HG02981 (cell line): ENCODE data around the gene USP22.
"Not testable (repeated sequence)": the region's sequence is repeated elsewhere in the genome, so short reads cannot be mapped to it uniquely, and the experiment has no call there.

Experiments
- ATAC-seq: cut with Tn5 transposase; IDR thresholded peaks from one replicate; pipeline ENCODE4 v1.9.1; 2021; ENCODE audit warnings: mild to moderate bottlenecking, moderate library complexity; ENCODE audit not compliant: unreplicated experiment

Gene USP22

GRCh38 chr17:20989991-20990855, 52.6 kb downstream of the USP22 start:
- ATAC-seq, result no peak

- ATAC-seq, result no peak
These were observed 53.3 kb downstream of the USP22 start for GRCh38 chr17:20989481-20989880.

GRCh38 chr17:20988896-20989295, 53.9 kb downstream of the USP22 start:
- ATAC-seq, result no peak

- no peak for ATAC-seq
These were observed 54.7 kb downstream of the USP22 start for GRCh38 chr17:20988001-20988636.

DNA sequence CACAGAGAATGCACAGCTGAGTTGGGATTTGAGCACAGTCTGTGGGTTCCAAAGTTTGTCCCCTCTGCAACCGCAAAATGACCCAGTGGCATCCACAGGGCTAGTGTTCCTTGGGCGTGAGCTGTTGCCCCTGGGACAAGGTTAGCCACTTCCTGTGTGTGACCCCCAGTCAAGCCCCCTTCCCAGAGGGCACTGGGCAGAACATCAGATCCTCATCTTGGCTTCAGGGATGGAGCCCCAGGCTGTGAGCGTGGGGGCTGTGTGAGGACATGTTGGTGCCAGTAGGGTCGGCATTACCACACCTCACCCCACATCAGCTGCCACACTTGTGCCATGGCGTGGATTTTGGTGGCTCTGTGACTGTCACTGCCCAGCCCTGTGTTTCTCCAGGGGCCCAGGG, 55.3 kb downstream of the USP22 start:
- no peak for ATAC-seq

- ATAC-seq, result no peak
These were observed 55.9 kb downstream of the USP22 start for GRCh38 chr17:20986767-20987510.

- ATAC-seq, result no peak
These were observed 59.5 kb downstream of the USP22 start for GRCh38 chr17:20983359-20983637.

GRCh38 chr17:20982589-20983358, 60.0 kb downstream of the USP22 start:
- ATAC-seq, result no peak

DNA sequence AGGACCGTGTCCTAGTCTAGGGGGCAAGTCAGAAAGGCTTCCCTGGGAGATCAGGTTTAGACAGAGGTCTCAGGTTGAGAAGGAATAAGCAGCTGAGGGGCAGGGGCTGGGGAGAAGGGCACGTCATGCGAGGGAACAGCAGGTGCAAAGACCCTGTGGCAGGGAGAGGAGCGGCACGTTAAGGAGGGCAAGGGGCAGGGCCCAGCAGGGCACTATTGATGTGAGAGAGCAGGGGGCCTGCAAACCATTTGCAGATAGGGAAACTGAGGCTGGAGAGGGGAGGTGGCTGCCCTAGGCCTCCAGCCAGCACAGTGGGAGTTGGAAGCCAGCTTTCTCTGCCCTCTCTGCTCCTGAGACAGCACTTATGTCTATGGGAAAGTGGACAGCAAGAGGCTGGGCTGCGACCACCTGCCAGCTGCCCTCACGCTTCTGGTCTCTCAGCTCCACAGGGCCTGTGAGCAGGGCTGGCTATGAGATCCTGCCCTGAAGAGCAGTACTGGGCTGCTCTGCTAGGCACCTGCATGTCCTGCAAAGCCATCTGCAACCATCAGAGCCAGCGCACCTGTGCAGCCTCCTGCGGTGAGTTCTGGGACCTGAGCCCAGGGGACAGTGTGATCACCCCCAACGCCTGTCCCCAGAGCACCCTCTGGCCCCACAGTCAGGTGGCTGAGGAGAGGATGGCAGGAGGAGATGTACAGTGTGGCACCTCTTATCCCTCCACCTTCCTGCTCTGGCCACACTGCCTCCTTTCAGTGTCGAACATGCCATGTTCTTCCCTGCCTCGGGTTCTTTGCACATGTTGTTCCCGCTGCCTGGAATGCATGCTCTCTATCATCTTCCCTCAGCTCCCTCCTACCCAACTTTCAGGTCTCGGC, 61.5 kb downstream of the USP22 start:
- no peak for ATAC-seq

DNA sequence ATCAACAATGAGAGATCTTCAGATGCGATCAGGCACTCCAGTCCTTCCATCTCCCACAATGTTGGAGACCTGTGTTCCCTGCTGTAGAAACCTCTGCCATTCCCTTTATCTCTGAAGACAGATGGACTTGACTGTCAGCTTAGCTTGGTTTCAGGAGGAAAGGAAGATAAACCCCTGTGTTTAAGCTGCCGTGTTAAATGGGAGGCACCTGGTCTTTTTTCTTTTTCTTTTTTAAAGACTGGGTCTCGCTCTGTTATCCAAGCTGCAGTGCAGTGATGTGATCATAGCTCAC, 63.1 kb downstream of the USP22 start:
- ATAC-seq, result no peak

DNA sequence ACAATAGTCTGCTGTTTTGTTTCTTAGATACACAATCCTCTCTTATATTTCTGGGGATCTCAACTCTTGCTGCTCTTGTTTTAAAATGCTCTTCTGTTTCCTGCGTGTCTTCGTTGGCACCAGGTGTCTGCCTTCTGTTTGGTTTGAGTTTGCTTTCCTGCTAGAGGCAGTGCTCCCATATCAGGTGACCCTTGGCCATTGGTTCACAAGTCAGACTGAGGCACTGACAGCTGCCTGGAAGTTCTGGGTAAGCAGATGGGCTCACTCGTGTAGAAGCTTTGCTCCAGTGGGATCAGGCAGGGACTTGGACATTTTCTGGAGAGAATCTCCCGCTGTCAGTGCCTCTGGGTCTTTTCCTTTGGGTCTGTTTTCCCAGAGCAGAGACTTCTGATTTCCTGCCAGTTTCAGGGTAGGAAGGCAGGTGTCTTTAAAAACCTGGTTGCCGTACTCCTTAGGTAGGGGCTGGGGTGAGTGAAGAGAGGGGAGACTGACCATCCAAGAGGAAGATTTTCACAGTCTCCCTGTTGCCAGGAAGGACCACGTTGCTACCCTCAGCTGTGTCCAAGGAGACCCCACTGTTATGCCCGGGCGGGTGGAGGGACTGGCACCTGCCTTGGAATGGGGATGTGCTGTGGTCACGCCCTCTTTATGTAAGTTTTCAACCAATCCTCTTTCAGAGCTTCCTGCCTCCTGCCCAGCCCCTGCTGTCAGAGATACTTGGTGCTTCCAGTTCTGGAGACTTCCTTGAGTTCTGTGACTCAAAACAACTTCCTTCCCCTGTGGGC, 63.6 kb downstream of the USP22 start:
- not testable (repeated sequence) for ATAC-seq

DNA sequence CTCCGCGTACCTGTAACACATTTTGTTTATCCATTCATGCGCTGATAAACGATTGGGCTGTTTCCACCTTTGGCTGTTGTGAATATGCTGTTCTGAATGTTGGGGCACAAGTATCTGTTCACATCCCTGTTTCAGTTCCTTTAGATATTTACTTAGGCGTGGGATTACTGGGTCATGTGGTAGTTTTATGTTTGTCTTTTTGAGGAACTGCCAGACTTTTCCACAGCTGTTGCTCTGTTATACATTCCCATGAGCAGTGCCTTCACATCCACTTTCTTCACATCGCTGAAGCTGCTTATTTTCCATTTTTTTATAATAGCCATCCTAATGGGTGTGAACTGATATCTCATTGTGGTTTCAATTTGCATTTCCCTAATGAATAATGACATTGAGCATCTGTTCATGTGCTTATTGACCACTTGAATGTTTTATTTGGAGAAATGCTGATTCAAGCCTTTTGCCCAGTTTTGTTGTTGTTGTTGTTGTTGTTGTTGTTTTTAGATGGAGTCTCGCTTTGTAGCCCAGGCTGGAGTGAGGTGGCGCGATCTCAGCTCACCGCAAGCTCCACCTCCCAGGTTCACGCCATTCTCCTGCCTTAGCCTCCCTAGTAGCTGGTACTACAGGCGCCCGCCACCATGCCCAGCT, 65.1 kb downstream of the USP22 start:
- not testable (repeated sequence) for ATAC-seq

DNA sequence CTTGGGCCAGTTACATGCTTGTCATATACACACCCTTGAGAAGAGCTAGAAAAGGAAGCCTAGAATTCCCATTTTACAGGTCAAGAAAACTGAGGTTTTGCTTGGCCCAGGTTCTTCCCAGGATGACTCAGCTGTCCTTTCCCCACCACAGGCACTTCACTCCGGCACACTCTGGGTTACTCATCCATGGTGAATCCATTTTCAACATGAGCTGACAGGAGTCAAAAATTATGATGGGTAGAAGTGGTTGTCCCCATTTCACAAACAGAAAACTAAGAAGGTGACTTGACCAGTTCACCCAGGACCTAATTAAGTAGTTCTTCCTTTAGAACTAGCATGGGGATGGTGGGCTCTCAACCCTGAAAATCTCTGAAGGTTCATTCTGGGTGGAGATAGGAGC, 67.2 kb downstream of the USP22 start:
- ATAC-seq, result no peak

- ATAC-seq, result no peak
These were observed 72.5 kb downstream of the USP22 start for GRCh38 chr17:20970329-20970728.

- ATAC-seq, result no peak
These were observed 73.7 kb downstream of the USP22 start for GRCh38 chr17:20968913-20969616.

DNA sequence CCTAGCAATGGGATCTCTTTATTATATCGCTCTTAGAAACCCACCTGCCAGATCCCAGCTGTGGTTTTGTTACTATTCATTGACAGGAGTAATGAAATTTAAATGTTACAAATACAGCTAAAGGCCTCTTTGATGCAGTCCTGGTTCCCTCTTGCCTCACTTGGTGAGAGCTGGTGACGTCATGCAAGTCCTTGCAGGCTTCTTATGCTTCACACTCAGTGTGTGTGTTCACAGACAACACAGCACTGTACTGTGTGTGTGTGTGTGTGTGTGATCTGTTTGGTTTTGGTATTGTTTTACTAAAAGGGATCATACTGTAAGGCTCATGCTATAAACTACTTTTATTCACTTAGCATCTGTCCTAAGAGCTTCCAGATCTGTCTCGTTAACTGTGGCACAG, 75.0 kb downstream of the USP22 start:
- ATAC-seq, result no peak

GRCh38 chr17:20966870-20967269, 75.9 kb downstream of the USP22 start:
- no peak for ATAC-seq

GRCh38 chr17:20965492-20965891, 77.3 kb downstream of the USP22 start:
- ATAC-seq, result no peak

DNA sequence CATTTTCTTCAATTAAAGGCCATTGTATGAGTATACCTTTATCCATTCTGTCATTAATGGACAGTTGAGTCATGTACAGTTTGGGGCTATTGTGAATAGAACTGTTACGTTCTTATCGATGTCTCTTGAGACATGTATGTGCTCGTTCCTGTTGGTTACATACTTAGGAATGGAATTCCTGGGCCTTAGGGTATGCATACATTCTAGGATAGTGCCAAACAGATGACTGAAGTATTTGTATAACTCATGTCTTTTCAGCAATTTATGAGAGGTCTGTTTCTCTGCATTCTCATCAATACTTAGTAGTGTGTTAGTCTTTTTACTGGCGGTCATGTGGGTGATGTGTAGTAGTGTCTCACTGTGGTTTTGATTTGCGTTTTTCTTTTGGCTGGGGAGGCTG, 81.2 kb downstream of the USP22 start:
- ATAC-seq, result no peak
